ENCODE data around the gene RACGAP1. TPM values are rescaled to one million over a fixed set of nuclear protein-coding genes. Genes with fewer than 3 reads are reported as not detected.

Gene RACGAP1
- total and polyA plus RNA-seq, 2 donors (not counting 1 experiment from before 2014, with no cell fraction given), result 4.1 to 14.2 TPM

DNA sequence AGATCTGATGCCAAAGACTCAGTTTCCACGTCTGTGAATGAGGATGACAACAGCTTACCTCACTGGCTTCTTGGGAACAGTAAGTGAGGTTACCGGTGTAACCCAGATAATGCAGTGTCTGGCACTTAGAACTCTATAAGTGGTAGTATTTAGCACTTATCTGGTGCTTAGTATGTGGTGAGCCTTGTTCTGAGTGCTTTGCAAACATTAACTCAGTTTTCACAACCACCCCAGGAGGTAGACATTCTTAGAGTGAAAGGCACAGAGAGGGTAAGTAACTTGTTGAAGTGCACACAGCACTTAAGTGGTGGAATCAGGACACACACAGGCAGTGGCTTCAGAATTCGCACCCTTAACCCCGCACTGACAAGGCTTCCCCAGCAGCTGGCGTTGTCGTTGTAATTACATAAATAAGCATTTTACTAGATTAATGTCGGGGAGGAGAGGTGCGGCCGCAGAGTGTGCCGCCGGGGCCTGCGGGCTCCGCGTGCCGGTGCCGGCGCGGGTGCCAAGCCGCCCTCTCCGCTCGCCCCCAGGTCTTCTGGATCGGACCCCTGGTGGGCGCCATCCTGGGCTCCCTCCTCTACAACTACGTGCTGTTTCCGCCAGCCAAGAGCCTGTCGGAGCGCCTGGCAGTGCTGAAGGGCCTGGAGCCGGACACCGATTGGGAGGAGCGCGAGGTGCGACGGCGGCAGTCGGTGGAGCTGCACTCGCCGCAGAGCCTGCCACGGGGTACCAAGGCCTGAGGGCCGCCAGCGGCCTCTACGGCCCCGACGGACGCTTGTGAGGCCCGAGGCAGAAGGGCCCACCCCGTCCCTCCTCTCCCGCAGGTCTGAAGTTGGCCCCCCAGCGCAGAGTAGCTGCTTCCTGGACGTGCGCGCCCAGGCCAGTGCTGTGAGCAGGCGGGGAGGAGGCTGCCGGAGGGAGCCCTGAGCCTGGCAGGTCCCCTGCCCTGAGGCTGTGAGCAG lies 70.1 kb downstream of the RACGAP1 start:
- H3K27ac Mint-ChIP-seq, result no peak overlapping the region
- Histone ChIP-seq H3K27ac (ENCODE audit: low read length in 2 of 2) (no peak overlapping the region), H3K9ac (ENCODE audit: low read length) (no peak overlapping the region), H3K36me3 (replicated peaks in 1 of 2; ENCODE audit: control extremely low read depth in 1 of 2, control insufficient read depth in 1 of 2, extremely low read depth in 1 of 2, insufficient read depth in 2 of 2, low read length in 1 of 2) (no peaks in the 10 kb centered on the region), H3K4me1 (ENCODE audit: control insufficient read depth in 2 of 2, insufficient read depth in 2 of 2, low read length in 2 of 2) (peaks cover 3 to 8% of the 10 kb centered on the region in 2 donors), H3K79me2 (ENCODE audit: control insufficient read depth, insufficient read depth, low read length) (no peaks in the 10 kb centered on the region), H3K27me3 (replicated peaks in 1 of 4; ENCODE audit: control extremely low read depth in 1 of 4, control insufficient read depth in 3 of 4, insufficient read depth in 4 of 4, low read length in 3 of 4) (peaks cover 0 to 69% (median 19%) of the 10 kb centered on the region in 4 experiments), H2AFZ (ENCODE audit: insufficient read depth, low read depth, low read length, poor library complexity, severe bottlenecking) (no peak overlapping the region), H3K4me2 (replicated peaks; ENCODE audit: low read depth, low read length, poor library complexity, severe bottlenecking) (peak overlapping the region; percentile 8), H3K9me3 (ENCODE audit: control extremely low read depth in 1 of 3, control insufficient read depth in 2 of 3, insufficient read depth in 1 of 3, low read length in 2 of 3) (peaks cover 0 to 2% (median 0%) of the 10 kb centered on the region in 3 donors), H3K4me3 (ENCODE audit: control extremely low read depth in 1 of 5, extremely low read depth in 1 of 5, insufficient read depth in 1 of 5, low read depth in 2 of 5, low read length in 4 of 5) (no peak overlapping the region), H4K20me1 (ENCODE audit: control insufficient read depth, insufficient read depth, low read length, poor library complexity, severe bottlenecking) (no peaks in the 10 kb centered on the region)
- intact Hi-C loops (cut with micrococcal nuclease), result no loop called here
- peaks cover 57% of the 10 kb centered on the region for H3K27me3 Mint-ChIP-seq
- peaks cover 3% of the 10 kb centered on the region for H3K4me1 Mint-ChIP-seq
- no peak for TF ChIP-seq EZH2 (IDR thresholded peaks at IDR 0.05; ENCODE audit: borderline replicate concordance, insufficient read depth, low read depth, low read length, poor library complexity, severe bottlenecking)
- CTCF ChIA-PET, result interaction anchor here (1.6 to 2.0 kb wide), 2 partner anchors 10 to 12 kb away, joined by 6 read pairs; no protein-coding TSS in a partner anchor
- H3K9me3 Mint-ChIP-seq (ENCODE audit: insufficient read depth), result no peaks in the 10 kb centered on the region
- DNase-seq (no peak), ATAC-seq (ENCODE audit: low read depth) (no peak)
- H3K4me3 Mint-ChIP-seq, result no peak overlapping the region
- POLR2A ChIA-PET, result no interaction called here
- 13% methylated on average over 44 of the region's 53 CpGs for WGBS (ENCODE audit: insufficient coverage)

GRCh38 chr12:49953961-49954846 lies 71.1 kb downstream of the RACGAP1 start:
- TF ChIP-seq, protein P1, sequence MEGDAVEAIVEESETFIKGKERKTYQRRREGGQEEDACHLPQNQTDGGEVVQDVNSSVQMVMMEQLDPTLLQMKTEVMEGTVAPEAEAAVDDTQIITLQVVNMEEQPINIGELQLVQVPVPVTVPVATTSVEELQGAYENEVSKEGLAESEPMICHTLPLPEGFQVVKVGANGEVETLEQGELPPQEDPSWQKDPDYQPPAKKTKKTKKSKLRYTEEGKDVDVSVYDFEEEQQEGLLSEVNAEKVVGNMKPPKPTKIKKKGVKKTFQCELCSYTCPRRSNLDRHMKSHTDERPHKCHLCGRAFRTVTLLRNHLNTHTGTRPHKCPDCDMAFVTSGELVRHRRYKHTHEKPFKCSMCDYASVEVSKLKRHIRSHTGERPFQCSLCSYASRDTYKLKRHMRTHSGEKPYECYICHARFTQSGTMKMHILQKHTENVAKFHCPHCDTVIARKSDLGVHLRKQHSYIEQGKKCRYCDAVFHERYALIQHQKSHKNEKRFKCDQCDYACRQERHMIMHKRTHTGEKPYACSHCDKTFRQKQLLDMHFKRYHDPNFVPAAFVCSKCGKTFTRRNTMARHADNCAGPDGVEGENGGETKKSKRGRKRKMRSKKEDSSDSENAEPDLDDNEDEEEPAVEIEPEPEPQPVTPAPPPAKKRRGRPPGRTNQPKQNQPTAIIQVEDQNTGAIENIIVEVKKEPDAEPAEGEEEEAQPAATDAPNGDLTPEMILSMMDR (IDR thresholded peaks at IDR 0.05), result no peak
- no peak for TF ChIP-seq EZH2 (IDR thresholded peaks at IDR 0.05; ENCODE audit: borderline replicate concordance, insufficient read depth, low read depth, low read length, poor library complexity, severe bottlenecking)
- peaks cover 2% of the 10 kb centered on the region for H3K4me1 Mint-ChIP-seq
- no peak overlapping the region for H3K4me2 ChIP-seq (replicated peaks; ENCODE audit: low read depth, low read length, poor library complexity, severe bottlenecking)

More at GRCh38 chr12:49953961-49954846, 71.1 kb downstream of the RACGAP1 start:
- peaks cover 0 to 8% of the 10 kb centered on the region in 2 donors for H3K4me1 ChIP-seq (ENCODE audit: control insufficient read depth in 2 of 2, insufficient read depth in 2 of 2, low read length in 2 of 2)
- H3K4me3 Mint-ChIP-seq, result no peak overlapping the region
- ChIA-PET POLR2A (no interaction called here), CTCF (interaction anchor here (1.6 to 2.0 kb wide), 2 partner anchors 9 to 13 kb away, joined by 6 read pairs; no protein-coding TSS in a partner anchor)
- H3K4me3 ChIP-seq (ENCODE audit: control extremely low read depth in 1 of 5, extremely low read depth in 1 of 5, insufficient read depth in 1 of 5, low read depth in 2 of 5, low read length in 4 of 5), result no peak overlapping the region
- 58% methylated on average over 18 of the region's 21 CpGs for WGBS (ENCODE audit: insufficient coverage)
- no peaks in the 10 kb centered on the region for H4K20me1 ChIP-seq (ENCODE audit: control insufficient read depth, insufficient read depth, low read length, poor library complexity, severe bottlenecking)
- H3K27ac Mint-ChIP-seq, result no peak overlapping the region
- no peaks in the 10 kb centered on the region for H3K36me3 ChIP-seq (replicated peaks in 1 of 2; ENCODE audit: control extremely low read depth in 1 of 2, control insufficient read depth in 1 of 2, extremely low read depth in 1 of 2, insufficient read depth in 2 of 2, low read length in 1 of 2)
- no peaks in the 10 kb centered on the region for H3K9me3 Mint-ChIP-seq (ENCODE audit: insufficient read depth)
- intact Hi-C loops (cut with micrococcal nuclease), result no loop called here
- peaks cover 0 to 2% (median 0%) of the 10 kb centered on the region in 3 donors for H3K9me3 ChIP-seq (ENCODE audit: control extremely low read depth in 1 of 3, control insufficient read depth in 2 of 3, insufficient read depth in 1 of 3, low read length in 2 of 3)
- no peak for ATAC-seq (ENCODE audit: low read depth)
- no peak overlapping the region for H2AFZ ChIP-seq (ENCODE audit: insufficient read depth, low read depth, low read length, poor library complexity, severe bottlenecking)
- DNase-seq, result no peak
- peaks cover 0 to 63% (median 15%) of the 10 kb centered on the region in 4 experiments for H3K27me3 ChIP-seq (replicated peaks in 1 of 4; ENCODE audit: control extremely low read depth in 1 of 4, control insufficient read depth in 3 of 4, insufficient read depth in 4 of 4, low read length in 3 of 4)
- no peaks in the 10 kb centered on the region for H3K79me2 ChIP-seq (ENCODE audit: control insufficient read depth, insufficient read depth, low read length)
- H3K9ac ChIP-seq (ENCODE audit: low read length), result no peak overlapping the region
- no peak overlapping the region for H3K27ac ChIP-seq (ENCODE audit: low read length in 2 of 2)
- H3K27me3 Mint-ChIP-seq, result peaks cover 50% of the 10 kb centered on the region

All from B cell (primary cell).